Neural progenitor cell (in vitro differentiated cells): ENCODE data around the gene LMF2. TPM values are rescaled to one million over a fixed set of nuclear protein-coding genes. Genes with fewer than 3 reads are reported as not detected.

ENCODE experiments used
- DNase-seq: peaks from one replicate; pipeline ENCODE4 v3.0.0-alpha.2; 2016; ENCODE audit warnings: low spot score
- H2AFZ ChIP-seq: fragments of 200-600 bp; sonication (generic); replicated peaks from 2 replicates; pipeline ENCODE4 v1.6.1; 2016; ENCODE audit warnings: antibody characterized with exemption
- H3F3A ChIP-seq: fragments of 200-600 bp; sonication (generic); 2 replicates; pipeline ENCODE4 v1.6.1; 2016; ENCODE audit warnings: antibody characterized with exemption, low read depth
- H3K27ac ChIP-seq: fragments of 200-600 bp; sonication (generic); 2 replicates; pipeline ENCODE4 v1.5.1; 2016; ENCODE audit warnings: mild to moderate bottlenecking
- H3K27me3 ChIP-seq: fragments of 200-600 bp; sonication (generic); 2 replicates; pipeline ENCODE4 v1.6.1; 2016; ENCODE audit warnings: mild to moderate bottlenecking, moderate library complexity
- H3K36me3 ChIP-seq: fragments of 200-600 bp; sonication (generic); 2 replicates; pipeline ENCODE4 v1.5.1; 2016
- H3K4me1 ChIP-seq: fragments of 200-600 bp; sonication (generic); 2 replicates; pipeline ENCODE4 v1.6.1; 2016; ENCODE audit warnings: mixed run types
- H3K4me2 ChIP-seq: fragments of 200-600 bp; sonication (generic); 2 replicates; pipeline ENCODE4 v1.6.1; 2016
- H3K4me3 ChIP-seq: fragments of 200-600 bp; sonication (generic); 2 replicates; pipeline ENCODE4 v1.5.1; 2016
- H3K79me2 ChIP-seq: fragments of 200-600 bp; sonication (generic); 2 replicates; pipeline ENCODE4 v1.6.1; 2016; ENCODE audit warnings: low read depth
- H3K9ac ChIP-seq: fragments of 200-600 bp; sonication (generic); 2 replicates; pipeline ENCODE4 v1.6.1; 2016
- H3K9me3 ChIP-seq: fragments of 200-600 bp; sonication (generic); 2 replicates; pipeline ENCODE4 v1.5.1; 2016; ENCODE audit warnings: low read depth
- H4K20me1 ChIP-seq: fragments of 200-600 bp; sonication (generic); 2 replicates; pipeline ENCODE4 v1.6.1; 2016; ENCODE audit warnings: low read depth
- H3K27ac Mint-ChIP-seq: 3 replicates; pipeline ENCODE4 v1.8.0; 2021; ENCODE audit warnings: mixed read lengths
- H3K27me3 Mint-ChIP-seq: 2 replicates; pipeline ENCODE4 v1.8.0; 2022; ENCODE audit warnings: low read depth, mild to moderate bottlenecking, inconsistent platforms, moderate library complexity, mixed read lengths; ENCODE audit not compliant: insufficient read depth
- H3K36me3 Mint-ChIP-seq: 3 replicates; pipeline ENCODE4 v1.8.0; 2021; ENCODE audit warnings: mixed read lengths
- H3K4me1 Mint-ChIP-seq: 3 replicates; pipeline ENCODE4 v1.8.0; 2021; ENCODE audit warnings: mixed read lengths
- H3K4me3 Mint-ChIP-seq: 3 replicates; pipeline ENCODE4 v1.8.0; 2021; ENCODE audit warnings: mild to moderate bottlenecking, moderate library complexity, mixed read lengths
- H3K9me3 Mint-ChIP-seq: 3 replicates; pipeline ENCODE4 v1.8.0; 2020; ENCODE audit warnings: mixed read lengths
- CTCF ChIP-seq: fragments of 200-600 bp; sonication (generic); IDR thresholded peaks from 2 replicates; pipeline ENCODE4 v1.5.1; 2017; ENCODE audit warnings: antibody characterized with exemption, mild to moderate bottlenecking
- EZH2 ChIP-seq: fragments of 200-600 bp; sonication (generic); IDR thresholded peaks from 2 replicates; pipeline ENCODE4 v1.6.1; 2017; ENCODE audit warnings: antibody characterized with exemption, mild to moderate bottlenecking, moderate library complexity
- EZH2phosphoT487 ChIP-seq: fragments of 200-600 bp; sonication (generic); IDR thresholded peaks from 2 replicates; pipeline ENCODE4 v1.6.1; 2017; ENCODE audit warnings: antibody characterized with exemption
- total RNA-seq: library from RNA; depleted of rRNA; stranded (reverse); fragments of >200 nt; gene quantifications from 2 replicates; pipeline ENCODE4 v1.2.3, GENCODE V29; 2015; ENCODE audit warnings: low replicate concordance

Gene LMF2
- total RNA-seq, 1 donor from 2014 or later = 7.1 TPM

GRCh38 chr22:50464451-50464850 lies 43.1 kb downstream of the LMF2 start:
- Histone ChIP-seq H3K36me3 (no peaks in the 10 kb centered on the region), H3K4me2 (no peak overlapping the region), H4K20me1 (peaks cover 26% of the 10 kb centered on the region), H3K27me3 (no peaks in the 10 kb centered on the region), H3F3A (no peaks in the 10 kb centered on the region), H3K9me3 (no peaks in the 10 kb centered on the region), H3K79me2 (peaks cover 13% of the 10 kb centered on the region), H3K4me1 (no peaks in the 10 kb centered on the region), H3K9ac (no peak overlapping the region), H3K27ac (no peak overlapping the region), H3K4me3 (no peak overlapping the region), H2AFZ (no peak overlapping the region)
- Mint-ChIP-seq H3K4me3 (no peak overlapping the region), H3K27ac (no peak overlapping the region), H3K9me3 (no peaks in the 10 kb centered on the region), H3K36me3 (peaks cover 10% of the 10 kb centered on the region), H3K27me3 (peaks cover 3% of the 10 kb centered on the region), H3K4me1 (no peaks in the 10 kb centered on the region)
- no peak for DNase-seq
- TF ChIP-seq EZH2 (no peak), CTCF (no peak), EZH2phosphoT487 (no peak)

- TF ChIP-seq EZH2 (no peak), CTCF (no peak), EZH2phosphoT487 (no peak)
- Mint-ChIP-seq H3K27ac (no peak overlapping the region), H3K4me1 (no peaks in the 10 kb centered on the region), H3K36me3 (peaks cover 15% of the 10 kb centered on the region), H3K4me3 (no peak overlapping the region), H3K9me3 (no peaks in the 10 kb centered on the region), H3K27me3 (peaks cover 3% of the 10 kb centered on the region)
- peaks cover 20% of the 10 kb centered on the region for H4K20me1 ChIP-seq
- no peaks in the 10 kb centered on the region for H3K27me3 ChIP-seq
- H3K4me2 ChIP-seq = no peak overlapping the region
- no peak overlapping the region for H3K4me3 ChIP-seq
- no peaks in the 10 kb centered on the region for H3K9me3 ChIP-seq
- H3K9ac ChIP-seq = no peak overlapping the region
- H3K79me2 ChIP-seq = peaks cover 2% of the 10 kb centered on the region
- no peak overlapping the region for H3K27ac ChIP-seq
- DNase-seq = no peak
- no peaks in the 10 kb centered on the region for H3K36me3 ChIP-seq
- H3F3A ChIP-seq = no peaks in the 10 kb centered on the region
- H2AFZ ChIP-seq = no peak overlapping the region
- H3K4me1 ChIP-seq = no peaks in the 10 kb centered on the region
Measured at GRCh38 chr22:50463188-50463900, 44.2 kb downstream of the LMF2 start.

- Histone ChIP-seq H3K9me3 (no peaks in the 10 kb centered on the region), H3K4me2 (no peak overlapping the region), H3K79me2 (no peaks in the 10 kb centered on the region), H3K36me3 (no peaks in the 10 kb centered on the region), H3K4me3 (no peak overlapping the region), H3F3A (no peaks in the 10 kb centered on the region), H3K27me3 (no peaks in the 10 kb centered on the region), H3K4me1 (no peaks in the 10 kb centered on the region), H4K20me1 (peaks cover 8% of the 10 kb centered on the region), H3K27ac (no peak overlapping the region), H3K9ac (no peak overlapping the region), H2AFZ (no peak overlapping the region)
- Mint-ChIP-seq H3K4me1 (no peaks in the 10 kb centered on the region), H3K36me3 (peaks cover 19% of the 10 kb centered on the region), H3K27ac (no peak overlapping the region), H3K9me3 (no peaks in the 10 kb centered on the region), H3K27me3 (peaks cover 3% of the 10 kb centered on the region), H3K4me3 (no peak overlapping the region)
- no peak for DNase-seq
- TF ChIP-seq EZH2 = no peak
- no peak for TF ChIP-seq EZH2phosphoT487
- TF ChIP-seq CTCF = no peak
Measured at GRCh38 chr22:50461979-50462540, 45.4 kb downstream of the LMF2 start.
